Cardiac muscle cell (in vitro differentiated cells and primary cell): ENCODE results near the gene PDCL3. TPM values are rescaled to one million over a fixed set of nuclear protein-coding genes. Genes with fewer than 3 reads are reported as not detected.

Experiments
- DNase-seq, 2 donors: peaks; one replicate each; pipeline versions ENCODE4 v3.0.0 to v3.0.0-alpha.2; 2010 to 2017; ENCODE audit warnings: low read depth in 1 of 2, low spot score in 1 of 2
- H3K27ac ChIP-seq: fragments of 200-600 bp; sonication (generic); 2 replicates; pipeline ENCODE4 v1.5.1; 2016
- H3K27me3 ChIP-seq: fragments of 200-600 bp; sonication (generic); 2 replicates; pipeline ENCODE4 v1.6.0; 2016; ENCODE audit warnings: control low read depth
- H3K36me3 ChIP-seq: fragments of 200-600 bp; sonication (generic); 2 replicates; pipeline ENCODE4 v1.5.1; 2016; ENCODE audit warnings: control low read depth
- H3K4me1 ChIP-seq: fragments of 200-600 bp; sonication (generic); 2 replicates; pipeline ENCODE4 v1.8.1; 2017; ENCODE audit warnings: low read depth, mild to moderate bottlenecking, mixed run types
- H3K4me3 ChIP-seq: fragments of 200-600 bp; sonication (generic); 2 replicates; pipeline ENCODE4 v1.5.1; 2016; ENCODE audit warnings: mild to moderate bottlenecking
- H3K9me3 ChIP-seq: fragments of 200-600 bp; sonication (generic); 2 replicates; pipeline ENCODE4 v1.5.1; 2017; ENCODE audit warnings: low read depth, mild to moderate bottlenecking, control low read depth
- CTCF ChIP-seq: IDR thresholded peaks from 2 replicates; pipeline ENCODE4 v1.5.1; 2012; ENCODE audit warnings: low read depth, mild to moderate bottlenecking, low read length
- polyA plus RNA-seq: library from polyadenylated mRNA; unstranded; fragments of >200 nt; fragmentation: Nextera tagmentation; extraction: Ambion mirVana; gene quantifications from 2 replicates; pipeline ENCODE4 v1.2.1, GENCODE V29; 2016
- total RNA-seq: library from RNA; depleted of rRNA; stranded (reverse); fragments of >200 nt; gene quantifications from 2 replicates; pipeline ENCODE4 v1.2.3, GENCODE V29; 2016

PDCL3 gene
- total and polyA plus RNA-seq, 2 experiments from 2014 or later: 20.9 to 33.1 TPM

GRCh38 chr2:100535855-100536254 lies 26.9 kb upstream of the PDCL3 start:
- Histone ChIP-seq H3K9me3 (no peaks in the 10 kb centered on the region), H3K27ac (no peak overlapping the region), H3K27me3 (no peaks in the 10 kb centered on the region), H3K4me1 (no peaks in the 10 kb centered on the region), H3K4me3 (no peak overlapping the region), H3K36me3 (no peaks in the 10 kb centered on the region)
- no peak for DNase-seq
- no peak for TF ChIP-seq CTCF

GRCh38 chr2:100537918-100538317 lies 24.9 kb upstream of the PDCL3 start:
- Histone ChIP-seq H3K9me3 (no peaks in the 10 kb centered on the region), H3K27me3 (no peaks in the 10 kb centered on the region), H3K36me3 (no peaks in the 10 kb centered on the region), H3K4me3 (no peak overlapping the region), H3K27ac (no peak overlapping the region), H3K4me1 (no peaks in the 10 kb centered on the region)
- no peak for TF ChIP-seq CTCF
- no peak for DNase-seq

GRCh38 chr2:100539221-100539620 lies 23.6 kb upstream of the PDCL3 start:
- Histone ChIP-seq H3K27me3 (no peaks in the 10 kb centered on the region), H3K27ac (no peak overlapping the region), H3K9me3 (no peaks in the 10 kb centered on the region), H3K36me3 (no peaks in the 10 kb centered on the region), H3K4me3 (no peak overlapping the region), H3K4me1 (no peaks in the 10 kb centered on the region)
- no peak for DNase-seq
- no peak for TF ChIP-seq CTCF

- Histone ChIP-seq H3K36me3 (no peaks in the 10 kb centered on the region), H3K27ac (no peak overlapping the region), H3K27me3 (no peaks in the 10 kb centered on the region), H3K9me3 (no peaks in the 10 kb centered on the region), H3K4me1 (no peaks in the 10 kb centered on the region), H3K4me3 (no peak overlapping the region)
- no peak for TF ChIP-seq CTCF
- no peak for DNase-seq
These were observed 21.4 kb upstream of the PDCL3 start for GRCh38 chr2:100541404-100541803.

GRCh38 chr2:100542418-100542817 lies 20.4 kb upstream of the PDCL3 start:
- TF ChIP-seq CTCF: no peak
- DNase-seq: no peak
- no peak overlapping the region for H3K4me3 ChIP-seq

More at GRCh38 chr2:100542418-100542817, 20.4 kb upstream of the PDCL3 start:
- Histone ChIP-seq H3K9me3 (no peaks in the 10 kb centered on the region), H3K27ac (no peak overlapping the region), H3K27me3 (no peaks in the 10 kb centered on the region), H3K36me3 (no peaks in the 10 kb centered on the region), H3K4me1 (no peaks in the 10 kb centered on the region)
